Cortex of kidney (tissue), 1 donor: ENCODE data around the gene NAV2.

Experiments
- DNase-seq: peaks from one replicate; lab custom pipeline; 2025; lab: John Stamatoyannopoulos, UW

The NAV2 gene

GRCh38 chr11:20159466-20160381, 447.1 kb downstream of the NAV2 start:
- no peak for DNase-seq

DNA sequence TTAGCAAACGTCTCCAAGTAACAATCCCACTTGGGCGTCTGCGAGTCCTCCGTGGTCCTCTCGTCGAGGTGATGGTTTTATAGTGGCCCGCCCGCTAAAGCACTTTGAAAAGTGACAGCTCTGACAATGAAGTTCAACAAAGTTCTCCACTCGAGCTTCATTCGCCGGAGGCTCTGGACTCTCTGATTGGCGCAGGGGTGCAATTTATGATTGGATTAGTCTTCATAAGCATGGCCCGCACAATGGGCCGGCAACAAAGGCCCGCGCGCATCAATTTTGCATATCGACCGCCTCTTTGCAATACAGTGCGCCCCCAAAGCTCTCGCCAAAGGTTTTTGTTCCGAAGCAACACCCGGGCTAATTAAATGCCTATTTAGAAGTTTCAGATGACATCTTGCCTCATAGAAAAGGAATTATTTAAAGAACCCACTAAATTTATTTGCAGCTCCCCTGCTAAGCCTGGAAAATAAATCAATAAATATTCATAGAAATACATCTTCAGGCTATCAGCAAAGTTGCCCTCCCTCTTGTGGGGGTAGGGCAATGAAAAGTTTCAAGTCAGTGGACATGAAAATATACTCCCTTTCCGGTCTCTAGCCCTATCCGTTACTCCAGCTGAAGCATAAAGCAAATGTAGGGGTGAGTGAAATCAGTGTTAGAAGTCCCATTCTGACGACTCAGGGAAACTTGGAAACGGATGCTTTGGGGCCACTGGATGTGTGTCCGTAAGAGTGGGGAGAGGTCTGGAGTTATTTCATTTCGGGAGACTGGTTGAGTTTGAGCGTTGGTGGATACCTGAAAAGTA, 448.0 kb downstream of the NAV2 start, which contains the start of gene DBX1:
Gene DBX1 (minus strand): TSS at position 51 of the 805 bp plus-strand sequence. CDS start 151 bp downstream, outside the sequence.
- DNase-seq = no peak

- DNase-seq = no peak
Observed at GRCh38 chr11:20161230-20161918, 448.7 kb downstream of the NAV2 start.

- DNase-seq = no peak
Observed at GRCh38 chr11:20161923-20162744, 449.5 kb downstream of the NAV2 start.

GRCh38 chr11:20162824-20163782, 450.5 kb downstream of the NAV2 start:
- no peak for DNase-seq

DNA sequence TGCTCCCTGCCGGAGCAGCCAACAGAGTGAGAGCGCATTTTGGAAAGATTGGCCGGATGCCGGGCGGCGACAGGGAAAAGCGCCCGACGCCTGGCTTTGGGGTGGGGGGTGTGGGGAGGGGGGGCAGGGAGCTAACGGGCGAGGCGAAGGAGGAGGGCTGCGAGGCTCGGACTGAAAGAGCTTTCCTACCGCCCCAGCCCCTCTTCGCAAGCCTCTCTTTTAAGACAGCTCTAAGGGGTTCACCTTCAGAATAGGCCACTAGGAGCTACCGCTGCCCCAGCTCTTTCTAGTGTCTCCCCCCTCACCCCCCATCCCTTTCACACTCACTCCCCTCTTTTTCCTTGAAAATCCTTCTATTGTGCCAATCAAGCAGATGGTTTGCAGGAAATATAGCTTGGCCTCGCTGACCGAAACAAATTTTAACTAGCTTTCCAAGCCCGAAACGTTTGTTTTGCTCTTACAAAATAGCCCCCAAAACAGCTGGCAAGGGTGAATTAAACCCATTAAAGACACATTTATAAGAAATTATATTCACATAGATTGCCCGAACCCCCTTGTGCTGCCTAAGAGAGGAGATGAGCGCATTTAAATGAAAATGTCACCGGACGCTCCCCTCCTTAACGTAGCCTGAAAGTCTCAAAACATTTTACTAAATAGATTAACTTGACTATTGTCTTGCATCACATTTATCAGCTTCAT, 451.3 kb downstream of the NAV2 start:
- no peak for DNase-seq
